Hepatocyte (in vitro differentiated cells): ENCODE results near the gene SRR. TPM values are rescaled to one million over a fixed set of nuclear protein-coding genes. Genes with fewer than 3 reads are reported as not detected.

Source experiments
- DNase-seq: peaks from one replicate; pipeline ENCODE4 v3.0.0-alpha.2; 2016; ENCODE audit warnings: low spot score
- H2AFZ ChIP-seq: fragments of 200-600 bp; sonication (generic); 2 replicates; pipeline ENCODE4 v1.6.0; 2016; ENCODE audit warnings: antibody characterized with exemption, mild to moderate bottlenecking
- H3K27ac ChIP-seq: fragments of 200-600 bp; sonication (generic); 2 replicates; pipeline ENCODE4 v1.5.1; 2016; ENCODE audit warnings: mild to moderate bottlenecking
- H3K27me3 ChIP-seq: fragments of 200-600 bp; sonication (generic); 2 replicates; pipeline ENCODE4 v1.6.1; 2016
- H3K36me3 ChIP-seq: fragments of 200-600 bp; sonication (generic); replicated peaks from 2 replicates; pipeline ENCODE4 v1.5.1; 2016; ENCODE audit warnings: low read depth; ENCODE audit not compliant: insufficient read depth
- H3K4me1 ChIP-seq: fragments of 200-600 bp; sonication (generic); 2 replicates; pipeline ENCODE4 v1.5.1; 2016; ENCODE audit warnings: mild to moderate bottlenecking, moderate library complexity; ENCODE audit not compliant: insufficient read depth
- H3K4me2 ChIP-seq: fragments of 200-600 bp; sonication (generic); 2 replicates; pipeline ENCODE4 v1.6.0; 2016
- H3K4me3 ChIP-seq: fragments of 200-600 bp; sonication (generic); 2 replicates; pipeline ENCODE4 v1.5.1; 2016; ENCODE audit warnings: mild to moderate bottlenecking
- H3K79me2 ChIP-seq: fragments of 200-600 bp; sonication (generic); 2 replicates; pipeline ENCODE4 v1.6.0; 2017; ENCODE audit warnings: mild to moderate bottlenecking
- H3K9me2 ChIP-seq: fragments of 200-600 bp; sonication (generic); replicated peaks from 2 replicates; pipeline ENCODE4 v1.6.0; 2017; ENCODE audit warnings: mild to moderate bottlenecking; ENCODE audit not compliant: insufficient read depth
- H3K9me3 ChIP-seq: fragments of 200-600 bp; sonication (generic); 2 replicates; pipeline ENCODE4 v1.5.1; 2016; ENCODE audit warnings: low read depth, mild to moderate bottlenecking
- H4K20me1 ChIP-seq: fragments of 200-600 bp; sonication (generic); 2 replicates; pipeline ENCODE4 v1.6.0; 2016; ENCODE audit warnings: mild to moderate bottlenecking; ENCODE audit not compliant: insufficient read depth, poor library complexity, severe bottlenecking
- CTCF ChIP-seq: fragments of 200-600 bp; sonication (generic); IDR thresholded peaks from 2 replicates; pipeline ENCODE4 v1.5.1; 2016; ENCODE audit warnings: antibody characterized with exemption, mild to moderate bottlenecking; ENCODE audit not compliant: poor library complexity
- EZH2 ChIP-seq: fragments of 200-600 bp; sonication (generic); IDR thresholded peaks from 2 replicates; pipeline ENCODE4 v1.6.1; 2016; ENCODE audit warnings: antibody characterized with exemption, mild to moderate bottlenecking, borderline replicate concordance
- EZH2phosphoT487 ChIP-seq: fragments of 200-600 bp; sonication (generic); IDR thresholded peaks from one replicate; pipeline ENCODE4 v1.6.1; 2018; ENCODE audit warnings: antibody characterized with exemption, mild to moderate bottlenecking, low read depth, moderate library complexity; ENCODE audit not compliant: unreplicated experiment, severe bottlenecking
- WGBS: methylation state at CpG from one replicate; pipeline ENCODE4 v1.1.6; 2016; ENCODE audit warnings: low lambda C conversion rate; ENCODE audit errors: missing lambda C conversion rate; 5-methylcytosine and 5-hydroxymethylcytosine counted together
- polyA plus RNA-seq: library from polyadenylated mRNA; unstranded; fragments of >200 nt; fragmentation: Nextera tagmentation; extraction: Ambion mirVana; gene quantifications from 2 replicates; pipeline ENCODE4 v1.2.1, GENCODE V29; 2016
- total RNA-seq: library from RNA; depleted of rRNA; stranded (reverse); fragments of >200 nt; gene quantifications from 2 replicates; pipeline ENCODE4 v1.2.3, GENCODE V29; 2014

Gene SRR
- total and polyA plus RNA-seq, 2 experiments from 2014 or later, result 7.8 to 16.0 TPM

GRCh38 chr17:2266045-2266864, 37.5 kb upstream of the SRR start:
- no peak overlapping the region for H3K27ac ChIP-seq
- TF ChIP-seq EZH2phosphoT487 (no peak), EZH2 (no peak), CTCF (no peak)
- H3K27me3 ChIP-seq, result no peaks in the 10 kb centered on the region
- no peak overlapping the region for H3K4me2 ChIP-seq
- no peaks in the 10 kb centered on the region for H3K4me1 ChIP-seq
- DNase-seq, result no peak
- H3K9me2 ChIP-seq, result no peaks in the 10 kb centered on the region
- H3K79me2 ChIP-seq, result peaks cover 7% of the 10 kb centered on the region
- H4K20me1 ChIP-seq, result no peaks in the 10 kb centered on the region
- no peaks in the 10 kb centered on the region for H3K9me3 ChIP-seq
- no peaks in the 10 kb centered on the region for H3K36me3 ChIP-seq
- 93% methylated on average over 13 of the region's 13 CpGs for WGBS
- no peak overlapping the region for H2AFZ ChIP-seq
- no peak overlapping the region for H3K4me3 ChIP-seq

GRCh38 chr17:2266865-2267228, 36.9 kb upstream of the SRR start:
- H4K20me1 ChIP-seq, result no peaks in the 10 kb centered on the region
- no peak overlapping the region for H3K27ac ChIP-seq
- WGBS, result 64% methylated on average over 3 of the region's 3 CpGs

GRCh38 chr17:2267354-2267753, 36.4 kb upstream of the SRR start:
- Histone ChIP-seq H3K9me2 (no peaks in the 10 kb centered on the region), H3K4me1 (no peaks in the 10 kb centered on the region), H3K36me3 (no peaks in the 10 kb centered on the region), H3K79me2 (peaks cover 4% of the 10 kb centered on the region), H3K9me3 (no peaks in the 10 kb centered on the region), H3K27ac (no peak overlapping the region), H4K20me1 (no peaks in the 10 kb centered on the region), H3K4me3 (no peak overlapping the region), H2AFZ (no peak overlapping the region), H3K27me3 (no peaks in the 10 kb centered on the region), H3K4me2 (no peak overlapping the region)
- DNase-seq, result no peak
- 96% methylated on average over 4 of the region's 4 CpGs for WGBS
- TF ChIP-seq EZH2 (no peak), EZH2phosphoT487 (no peak), CTCF (no peak)

More at GRCh38 chr17:2266865-2267228, 36.9 kb upstream of the SRR start:
- Histone ChIP-seq H3K4me1 (no peaks in the 10 kb centered on the region), H3K36me3 (no peaks in the 10 kb centered on the region), H3K4me2 (no peak overlapping the region), H3K79me2 (peaks cover 4% of the 10 kb centered on the region), H3K9me3 (no peaks in the 10 kb centered on the region), H3K27me3 (no peaks in the 10 kb centered on the region), H3K4me3 (no peak overlapping the region), H3K9me2 (no peaks in the 10 kb centered on the region), H2AFZ (no peak overlapping the region)
- no peak for DNase-seq
- no peak for TF ChIP-seq EZH2
- no peak for TF ChIP-seq CTCF
- TF ChIP-seq EZH2phosphoT487, result no peak
